GM18520 (cell line): ENCODE data around the gene TRABD2B.

Source experiments
- ATAC-seq: cut with Tn5 transposase; IDR thresholded peaks from one replicate; pipeline ENCODE4 v1.9.1; 2021; ENCODE audit not compliant: unreplicated experiment

TRABD2B gene

GRCh38 chr1:47837056-47837830 is 159.9 kb downstream of the TRABD2B start:
- ATAC-seq, result no peak

- no peak for ATAC-seq
Measured at GRCh38 chr1:47835409-47835808, 161.8 kb downstream of the TRABD2B start.

- no peak for ATAC-seq
Measured at GRCh38 chr1:47834326-47834725, 162.9 kb downstream of the TRABD2B start.

GRCh38 chr1:47830641-47831333 is 166.4 kb downstream of the TRABD2B start:
- ATAC-seq, result no peak

- ATAC-seq, result no peak
Measured at GRCh38 chr1:47830021-47830420, 167.2 kb downstream of the TRABD2B start.

- no peak for ATAC-seq
Measured at GRCh38 chr1:47828978-47829377, 168.2 kb downstream of the TRABD2B start.

- no peak for ATAC-seq
Measured at GRCh38 chr1:47827109-47827508, 170.1 kb downstream of the TRABD2B start.

GRCh38 chr1:47824716-47825115 is 172.5 kb downstream of the TRABD2B start:
- no peak for ATAC-seq

GRCh38 chr1:47824297-47824696 is 172.9 kb downstream of the TRABD2B start:
- ATAC-seq, result no peak

- no peak for ATAC-seq
Measured at GRCh38 chr1:47823040-47823808, 174.0 kb downstream of the TRABD2B start.

- no peak for ATAC-seq
Measured at GRCh38 chr1:47821760-47822159, 175.4 kb downstream of the TRABD2B start.

- no peak for ATAC-seq
Measured at GRCh38 chr1:47819574-47819888, 177.7 kb downstream of the TRABD2B start.

- no peak for ATAC-seq
Measured at GRCh38 chr1:47818682-47819573, 178.3 kb downstream of the TRABD2B start.

GRCh38 chr1:47817861-47818260 is 179.3 kb downstream of the TRABD2B start:
- ATAC-seq, result no peak

GRCh38 chr1:47816325-47817071 is 180.7 kb downstream of the TRABD2B start:
- no peak for ATAC-seq

- no peak for ATAC-seq
Measured at GRCh38 chr1:47814612-47815395, 182.4 kb downstream of the TRABD2B start.

- ATAC-seq, result no peak
Measured at GRCh38 chr1:47813970-47814369, 183.2 kb downstream of the TRABD2B start.

- ATAC-seq, result no peak
Measured at GRCh38 chr1:47812904-47813514, 184.2 kb downstream of the TRABD2B start.
